Left cardiac atrium (tissue), 4 donors: ENCODE results near the gene CNTN5. TPM values are rescaled to one million over a fixed set of nuclear protein-coding genes. Genes with fewer than 3 reads are reported as not detected.
"Not testable (repeated sequence)": the region's sequence is repeated elsewhere in the genome, so short reads cannot be mapped to it uniquely, and the experiment has no call there.

Experiments used
- ATAC-seq, 2 donors: fragments of 200-7000 bp; cut with Tn5 transposase; one replicate each; pipeline ENCODE4 v1.9.1; 2020; ENCODE audit warnings: mild to moderate bottlenecking in 2 of 2, moderate library complexity in 2 of 2
- DNase-seq: peaks from one replicate; pipeline ENCODE4 v3.0.0-alpha.2; 2020
- intact Hi-C, 2 donors: fragments of 100-400 bp; cut with DNase I; formaldehyde crosslinking; loops; one replicate each; pipeline versions ENCODE4 v1.14.1 to v1.15.1; 2022 to 2023
- total RNA-seq, 2 donors: library from RNA; stranded (reverse); fragmentation: NEBNext Ultra II Directional; extraction: Animal tissue kit (Norgen Biotek cat#: 25700); gene quantifications; one replicate each; pipeline ENCODE4 v1.2.1, GENCODE V29; 2021
- donor health status: DM: no; HTN: yes; CAD: no.
- donor health status: DM: no; HTN: yes; CAD: no; lungs with severe emphysema.
- donor health status: DM: yes; HTN: yes; CAD: no.
- donor health status: Dilated cardiomyopathy.

Gene CNTN5
- total RNA-seq, 2 donors from 2014 or later, result 0.34 TPM; not detected in 1

DNA sequence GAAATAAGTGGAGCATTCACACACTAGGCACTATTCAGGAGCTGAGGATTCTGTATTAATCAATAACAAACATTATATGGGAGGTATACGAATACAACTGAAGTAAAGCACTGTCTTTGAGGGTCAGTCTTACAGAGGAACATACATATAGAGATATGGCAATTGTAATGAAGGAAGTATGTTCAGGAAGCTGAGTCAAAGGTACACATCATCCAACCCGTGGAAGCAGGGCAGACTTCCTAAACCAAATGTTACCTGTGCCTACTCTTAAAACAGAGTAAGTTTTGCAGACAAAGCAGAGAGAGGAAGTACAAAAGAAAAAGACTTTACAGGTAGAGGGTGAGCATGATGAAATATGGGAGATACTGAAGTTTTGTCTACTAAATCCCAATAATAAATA is 1185.2 kb downstream of the CNTN5 start:
- ATAC-seq (no peak), DNase-seq (no peak)

DNA sequence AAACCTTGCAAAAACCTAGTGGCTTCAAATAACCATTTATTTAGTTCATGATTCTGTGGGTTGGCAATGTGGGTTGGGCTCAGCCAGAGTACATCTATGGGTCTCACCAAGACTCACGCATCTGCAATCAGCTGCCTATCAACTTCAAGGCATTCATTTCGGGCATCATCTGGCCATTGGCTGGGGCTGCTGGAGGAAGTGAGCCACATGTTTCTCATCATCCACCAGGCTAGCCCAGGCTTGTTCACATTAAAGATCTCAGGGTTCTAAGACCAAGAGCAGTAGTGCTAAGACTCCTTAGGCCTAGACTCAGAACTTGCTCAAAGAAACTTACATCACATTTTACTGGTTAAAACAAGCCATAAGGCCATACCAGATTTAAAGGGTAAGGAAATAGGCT is 1187.5 kb downstream of the CNTN5 start:
- DNase-seq, result no peak
- intact Hi-C loops, result no loop called here
- ATAC-seq, result no peak

More for the DNA sequence above, 1185.2 kb downstream of the CNTN5 start:
- intact Hi-C loops, result no loop called here

DNA sequence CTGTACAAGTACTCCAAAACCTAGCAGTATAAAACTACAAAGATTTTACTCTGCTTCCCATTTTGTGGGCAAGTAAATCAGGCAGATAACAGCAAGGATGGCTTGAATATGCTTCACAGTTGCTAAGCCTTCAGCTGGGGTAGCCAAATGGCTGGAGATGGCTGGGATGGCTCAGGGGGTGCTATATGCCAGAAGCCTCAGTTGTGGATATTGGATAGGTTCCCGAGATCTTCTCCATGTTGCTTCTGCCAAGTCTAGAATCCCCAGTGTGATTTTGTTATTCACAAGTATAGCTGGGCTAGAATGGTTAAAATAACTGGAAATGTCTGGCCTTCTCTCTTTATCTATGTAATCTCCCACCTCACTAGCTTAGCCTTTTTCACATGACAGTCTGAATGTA is 1194.0 kb downstream of the CNTN5 start:
- intact Hi-C loops, result no loop called here
- no peak for DNase-seq
- ATAC-seq, result no peak

DNA sequence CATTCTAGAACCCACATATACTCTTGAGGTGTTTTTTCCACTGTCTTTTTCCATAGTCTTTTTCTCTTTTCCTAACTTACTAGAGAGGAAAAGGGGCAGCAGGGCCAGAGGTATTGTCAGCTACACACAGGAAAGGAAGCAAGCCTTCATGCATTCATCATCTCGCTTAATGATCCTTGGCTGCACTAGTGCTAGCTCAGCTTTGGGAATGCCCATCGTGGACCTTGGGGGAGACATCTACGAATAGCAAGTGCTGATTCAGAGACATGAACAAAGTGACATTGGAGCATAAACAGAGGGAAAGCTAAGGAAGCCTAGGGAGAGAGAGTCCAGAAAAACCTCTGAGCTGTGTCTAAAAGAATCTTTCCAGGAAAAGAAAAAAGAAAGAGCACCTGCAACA is 1200.1 kb downstream of the CNTN5 start:
- no peak for ATAC-seq
- no peak for DNase-seq
- intact Hi-C loops, result no loop called here

DNA sequence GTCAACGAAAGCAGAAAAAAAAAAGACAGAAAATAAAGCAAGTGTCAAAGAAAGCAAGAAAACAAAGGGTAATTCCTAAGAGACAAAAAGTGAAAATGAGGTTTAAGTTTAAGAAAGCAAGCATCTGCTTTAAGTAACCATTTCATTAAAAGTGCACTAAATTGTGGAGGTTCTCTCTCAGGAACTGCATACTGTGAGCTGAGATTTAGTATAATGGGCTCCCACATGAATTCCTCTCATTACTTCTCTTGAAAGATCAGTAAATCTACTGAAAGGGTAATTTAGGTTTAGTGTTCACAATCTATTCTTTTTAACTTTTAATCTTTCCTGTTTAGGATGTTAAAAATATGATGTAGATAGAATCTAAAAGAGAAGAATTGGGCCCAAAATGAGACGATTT is 1201.0 kb downstream of the CNTN5 start:
- DNase-seq, result no peak
- ATAC-seq, result no peak
- intact Hi-C loops, result no loop called here

DNA sequence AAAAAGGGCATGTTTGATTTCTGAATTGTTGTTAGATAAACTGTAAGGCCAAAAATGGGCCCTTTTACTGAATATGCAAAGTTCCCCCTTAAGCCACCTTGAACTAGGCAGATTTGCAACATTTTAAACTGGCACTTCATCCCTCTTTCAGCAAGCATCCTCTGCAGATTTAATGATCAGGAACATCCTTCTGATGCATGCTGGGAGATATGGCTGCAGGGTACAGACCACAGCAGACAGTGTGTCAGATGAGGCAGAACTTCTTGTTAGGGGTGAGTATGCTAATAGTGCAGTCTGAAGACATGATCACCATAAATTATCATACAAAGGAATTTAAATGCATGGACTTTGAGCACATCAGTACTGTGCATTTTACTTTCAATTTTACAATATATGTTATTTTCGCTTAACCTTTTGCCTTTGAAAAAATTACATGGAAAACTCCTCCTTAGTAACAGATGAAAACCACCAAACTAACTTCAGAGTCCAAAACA is 1203.8 kb downstream of the CNTN5 start:
- DNase-seq (no peak), ATAC-seq (no peak)
- intact Hi-C loops, result no loop called here

DNA sequence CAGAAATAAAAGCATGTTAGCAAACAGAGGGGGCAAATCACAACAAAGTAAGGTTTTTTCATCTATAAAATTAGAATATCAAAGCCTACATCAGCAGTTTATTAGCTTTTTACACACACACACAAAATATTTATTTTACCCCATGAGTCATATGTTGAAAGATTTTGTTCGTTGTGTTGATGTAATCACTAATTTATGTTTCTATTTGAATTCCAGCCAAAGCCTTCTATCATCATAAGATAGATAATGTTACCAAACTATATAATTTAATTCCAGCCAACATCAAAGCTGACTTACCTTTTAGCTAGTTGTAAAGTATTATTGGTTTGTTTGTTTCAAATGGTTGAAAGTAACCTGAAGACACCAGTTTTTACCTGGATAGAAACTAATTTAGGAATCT is 1208.3 kb downstream of the CNTN5 start:
- DNase-seq (no peak), ATAC-seq (no peak)
- intact Hi-C loops, result no loop called here

DNA sequence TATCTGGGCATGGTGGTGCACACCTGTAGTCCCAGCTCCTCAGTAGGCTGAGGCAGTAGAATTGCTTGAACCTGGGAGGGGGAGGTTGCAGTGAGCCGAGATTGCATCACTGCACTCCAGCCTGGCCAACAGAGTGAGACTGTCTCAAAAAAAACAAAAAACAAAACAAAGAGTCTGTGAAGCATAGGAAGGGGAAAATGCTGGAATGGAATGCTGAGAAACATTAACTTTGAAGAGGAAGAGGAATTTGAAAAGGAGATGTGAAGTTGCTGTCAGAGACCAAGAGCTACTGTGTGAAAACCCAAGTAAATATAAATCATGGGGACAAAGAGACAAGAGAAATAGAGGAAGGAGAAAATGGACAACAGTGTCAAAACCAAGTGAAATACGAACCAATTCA is 1211.3 kb downstream of the CNTN5 start:
- ATAC-seq (no peak), DNase-seq (no peak)

DNA sequence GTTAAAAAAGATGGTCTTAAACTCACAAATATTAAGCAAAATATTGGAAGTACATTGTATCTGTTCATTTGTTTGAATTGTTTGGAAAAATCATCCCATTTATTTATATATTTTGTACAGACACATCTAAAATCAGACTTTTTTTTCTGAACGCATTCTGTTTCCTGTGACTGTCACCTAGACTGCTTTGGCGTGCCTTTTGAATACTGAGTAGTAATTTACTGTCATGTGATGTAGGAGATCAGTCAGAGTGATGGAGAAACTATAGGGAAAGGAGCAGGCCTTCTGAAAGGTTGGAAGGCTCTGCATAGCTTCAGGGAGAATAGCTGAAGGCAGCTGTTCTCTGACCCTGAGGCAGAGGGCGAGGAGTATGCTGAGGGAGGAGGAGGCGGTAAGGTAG is 1214.3 kb downstream of the CNTN5 start:
- DNase-seq (no peak), ATAC-seq (no peak)
- intact Hi-C loops, result no loop called here

More for the DNA sequence above, 1211.3 kb downstream of the CNTN5 start:
- intact Hi-C loops, result no loop called here

DNA sequence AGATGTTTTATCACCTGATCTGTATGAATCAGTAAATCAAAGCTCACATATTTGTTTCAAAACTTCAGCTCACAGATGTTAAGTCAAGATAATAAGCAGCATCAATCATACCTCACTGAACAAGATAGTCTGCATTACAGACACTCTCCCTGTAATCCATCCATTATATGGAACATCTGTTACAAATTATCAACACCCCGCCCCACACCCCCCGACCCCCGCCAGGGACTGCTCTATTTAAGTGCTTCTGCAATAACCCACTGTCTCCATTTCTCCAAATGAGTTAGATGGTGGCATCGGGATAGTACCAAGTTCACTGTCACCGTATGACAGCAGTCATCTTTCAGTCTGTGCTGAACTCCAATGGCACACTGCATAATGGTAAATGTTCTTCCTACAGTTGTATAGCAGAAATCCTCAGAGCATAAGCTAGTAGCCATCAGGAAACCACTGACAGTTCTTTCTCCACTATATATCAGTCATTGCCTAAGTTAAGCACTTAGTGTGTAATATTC is 1219.3 kb downstream of the CNTN5 start:
- no peak for DNase-seq
- intact Hi-C loops, result no loop called here
- ATAC-seq, result no peak

DNA sequence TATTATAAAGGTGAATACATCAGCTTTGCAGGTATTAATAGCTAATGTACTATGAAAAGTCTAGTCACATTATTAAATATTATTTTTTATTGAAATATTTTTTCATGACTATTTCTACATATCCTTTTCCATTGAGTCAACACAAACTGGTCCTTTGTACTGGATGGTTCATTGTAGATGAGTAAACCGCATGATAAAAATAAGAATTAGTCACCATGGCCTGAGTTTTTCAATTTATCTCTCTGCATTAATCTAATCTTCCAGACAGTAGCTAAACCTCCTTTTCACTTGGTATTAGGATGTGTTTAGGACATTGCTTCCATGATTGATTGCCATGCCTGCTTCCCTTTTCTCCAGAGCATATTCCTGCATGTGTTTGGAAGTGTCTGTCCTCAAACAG is 1227.0 kb downstream of the CNTN5 start:
- ATAC-seq (no peak), DNase-seq (no peak)
- intact Hi-C loops, result no loop called here

DNA sequence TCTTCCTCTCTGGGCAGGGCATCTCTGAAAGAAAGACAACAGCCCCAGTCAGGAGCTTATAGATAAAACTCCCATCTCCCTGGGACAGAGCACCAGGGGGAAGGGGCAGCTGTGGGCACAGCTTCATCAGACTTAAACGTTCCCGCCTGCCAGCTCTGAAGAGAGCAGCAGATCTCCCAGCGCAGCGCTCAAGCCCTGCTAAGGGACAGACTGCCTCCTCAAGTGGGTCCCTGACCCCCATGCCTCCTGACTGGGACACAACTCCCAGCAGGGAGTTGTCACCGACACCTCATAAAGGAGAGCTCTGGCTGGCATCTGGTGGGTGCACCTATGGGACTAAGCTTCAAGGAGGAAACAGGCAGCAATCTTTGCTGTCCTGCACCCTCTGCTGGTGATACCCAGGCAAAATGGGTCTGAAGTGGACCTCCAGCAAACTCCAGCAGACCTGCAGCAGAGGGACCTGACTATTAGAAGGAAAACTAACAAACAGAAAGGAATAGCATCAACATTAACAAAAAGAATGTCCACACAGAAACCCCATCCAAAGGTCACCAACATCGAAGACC is 1236.6 kb downstream of the CNTN5 start:
- ATAC-seq, intact Hi-C loops, DNase-seq: not testable (repeated sequence)

DNA sequence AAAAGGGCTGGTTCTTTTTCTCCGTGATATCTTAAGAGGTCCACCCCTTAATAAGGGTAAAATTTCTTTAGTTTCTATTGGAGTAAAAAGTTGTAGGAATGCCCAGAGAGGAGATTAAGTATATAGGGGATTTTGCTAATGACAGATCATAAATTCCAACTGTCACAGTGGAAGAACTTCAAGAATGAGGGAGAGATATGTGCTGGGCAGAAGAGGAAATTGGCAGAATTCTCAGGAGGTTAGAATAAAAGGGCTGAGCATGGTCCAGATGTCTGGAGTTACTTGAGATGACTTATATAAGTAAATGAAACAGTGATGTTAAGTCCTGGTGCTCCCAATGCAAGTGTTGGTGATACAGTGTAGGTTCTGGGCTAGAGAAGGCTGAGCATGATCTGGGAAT is 1248.8 kb downstream of the CNTN5 start:
- intact Hi-C loops, result no loop called here
- DNase-seq, result no peak
- ATAC-seq, result no peak

DNA sequence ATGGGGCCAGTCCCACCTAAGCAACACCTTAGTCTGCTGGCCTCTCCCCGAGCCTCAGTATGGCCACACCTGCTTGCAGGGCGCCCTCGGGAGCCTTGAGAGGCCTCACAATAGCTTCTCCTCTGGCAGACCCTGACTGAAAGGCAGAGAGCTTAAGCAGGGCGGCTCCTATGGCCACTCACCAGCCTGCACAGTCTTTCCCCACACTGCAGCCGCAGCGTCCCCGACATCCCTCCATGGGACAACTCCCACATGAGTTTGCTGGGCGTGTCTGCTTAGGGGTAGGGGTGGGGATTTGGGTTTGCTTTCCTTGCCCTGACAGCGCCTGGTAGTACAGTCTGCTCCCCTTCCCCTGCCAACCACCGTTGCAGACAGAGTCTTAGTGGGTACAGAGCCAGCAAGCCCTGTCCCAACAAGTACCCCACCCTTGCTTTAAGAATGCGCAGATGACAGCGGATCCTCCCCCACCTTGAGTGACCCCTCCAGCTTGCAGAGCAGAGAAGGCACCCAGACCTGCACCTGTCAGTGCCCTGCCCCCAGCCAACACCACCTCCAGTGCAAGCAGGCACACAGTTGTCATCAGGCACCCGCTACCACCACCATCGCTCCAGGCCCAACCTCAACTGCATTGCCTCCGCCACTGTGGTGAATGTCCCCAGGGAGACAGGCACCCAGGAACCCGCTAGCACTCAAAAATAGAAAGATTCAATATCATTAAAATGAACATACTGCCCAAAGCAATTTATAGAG is 1252.5 kb downstream of the CNTN5 start:
- no peak for DNase-seq
- ATAC-seq, result no peak
- intact Hi-C loops, result no loop called here

DNA sequence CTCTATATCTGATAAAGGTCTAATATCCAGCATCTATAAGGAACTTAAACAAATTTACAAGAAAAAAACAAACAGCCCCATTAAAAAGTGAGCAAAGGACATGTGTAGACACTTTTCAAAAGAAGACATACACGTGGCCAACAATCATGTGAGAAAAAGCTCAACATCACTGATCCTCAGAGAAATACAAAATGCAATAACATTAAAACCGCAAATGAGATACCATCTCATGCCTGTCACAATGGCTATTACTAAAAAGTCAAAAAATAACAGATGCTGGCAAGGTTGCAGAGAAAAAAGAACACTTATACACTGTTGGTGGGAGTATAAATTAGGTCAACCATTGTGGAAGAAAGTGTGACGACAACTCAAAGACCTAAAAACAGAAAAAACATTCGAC is 1253.7 kb downstream of the CNTN5 start:
- DNase-seq, ATAC-seq, intact Hi-C loops: not testable (repeated sequence)

DNA sequence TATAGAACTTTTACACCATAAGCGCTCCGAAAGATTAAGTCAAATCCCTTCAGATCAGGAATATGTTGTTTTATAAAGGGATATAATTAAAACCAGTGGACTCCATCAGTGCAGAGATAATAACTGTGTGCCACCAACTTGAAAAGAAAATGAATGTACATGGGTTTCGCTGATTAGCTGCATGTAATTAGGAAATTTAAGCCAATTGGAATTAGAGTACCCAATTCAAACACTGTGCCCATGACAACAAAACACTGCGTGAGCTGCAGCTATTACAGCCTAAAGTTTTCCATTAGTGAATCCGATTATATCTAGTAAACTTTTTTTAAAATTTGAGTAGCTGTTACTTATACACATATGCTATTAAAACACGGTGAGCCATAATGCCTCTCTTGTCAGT is 1274.0 kb downstream of the CNTN5 start:
- DNase-seq, result no peak
- ATAC-seq, result no peak

DNA sequence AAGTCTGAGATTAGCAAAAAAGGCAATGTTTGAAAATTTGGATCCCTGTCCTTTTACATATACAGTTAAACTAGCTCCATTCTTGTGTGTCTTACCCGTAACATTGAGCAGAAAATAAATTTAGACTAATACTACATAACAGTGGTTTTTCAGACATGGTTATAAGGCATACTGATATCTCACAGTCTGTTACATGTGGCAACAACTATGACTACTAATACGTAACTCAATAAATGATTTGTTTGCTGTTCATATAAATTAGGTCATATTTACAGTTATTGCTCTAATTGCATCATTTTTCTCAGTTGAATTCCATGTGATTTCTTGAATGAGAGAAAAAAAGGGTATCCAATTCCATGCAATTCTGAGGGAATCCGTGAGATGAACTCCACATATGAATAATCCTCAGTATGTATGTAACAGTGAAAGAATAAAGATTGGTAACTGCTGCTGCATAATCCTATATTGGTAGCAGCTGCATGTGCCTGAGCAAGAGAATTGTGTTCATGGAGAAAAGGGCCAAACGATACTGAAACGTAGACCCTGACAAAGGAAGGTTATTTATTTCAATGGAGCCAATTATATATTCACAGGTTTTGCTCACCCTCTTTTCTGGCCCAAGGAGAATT is 1275.4 kb downstream of the CNTN5 start:
- no peak for ATAC-seq
- DNase-seq, result no peak
- intact Hi-C loops, result no loop called here

More for the DNA sequence above, 1274.0 kb downstream of the CNTN5 start:
- intact Hi-C loops, result no loop called here

DNA sequence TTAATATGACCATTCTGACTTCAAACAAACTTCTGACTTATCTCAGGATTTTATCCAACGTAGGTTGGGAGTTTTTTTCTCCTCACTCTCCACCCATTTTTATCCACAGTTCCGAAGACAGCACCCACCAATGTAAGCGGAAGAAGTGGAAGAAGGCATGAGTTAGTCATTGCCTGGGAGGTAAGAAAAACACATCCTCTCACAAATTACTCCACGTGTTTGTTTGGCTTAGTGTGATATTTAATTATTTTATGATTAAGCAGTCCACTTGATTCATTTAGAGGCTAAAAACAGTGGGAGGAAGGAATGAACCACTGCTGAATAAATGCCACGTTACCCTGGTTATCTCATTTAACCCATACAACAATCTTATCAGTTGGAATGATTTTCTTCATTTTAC is 1276.8 kb downstream of the CNTN5 start:
- intact Hi-C loops, result no loop called here
- no peak for DNase-seq
- ATAC-seq, result no peak

DNA sequence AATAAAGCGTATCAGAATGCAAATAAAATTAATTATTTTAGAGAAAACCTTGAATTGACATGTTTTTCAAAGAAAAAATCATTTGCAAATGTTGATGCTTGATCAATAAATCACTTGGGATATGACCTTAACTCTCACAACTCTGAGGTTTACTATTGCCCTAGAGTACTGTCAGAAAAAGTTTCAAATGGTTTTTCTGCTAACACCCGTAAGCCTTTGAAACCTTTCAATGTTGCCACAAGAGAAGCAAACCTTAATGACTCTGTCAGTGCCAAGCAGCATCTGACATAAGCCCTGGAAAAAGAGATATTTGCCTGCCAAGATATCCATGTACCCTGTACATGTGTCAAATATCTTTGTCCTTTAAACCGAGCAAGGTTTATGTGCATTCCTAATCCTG is 1282.1 kb downstream of the CNTN5 start:
- DNase-seq, result no peak
- no peak for ATAC-seq
- intact Hi-C loops, result no loop called here

DNA sequence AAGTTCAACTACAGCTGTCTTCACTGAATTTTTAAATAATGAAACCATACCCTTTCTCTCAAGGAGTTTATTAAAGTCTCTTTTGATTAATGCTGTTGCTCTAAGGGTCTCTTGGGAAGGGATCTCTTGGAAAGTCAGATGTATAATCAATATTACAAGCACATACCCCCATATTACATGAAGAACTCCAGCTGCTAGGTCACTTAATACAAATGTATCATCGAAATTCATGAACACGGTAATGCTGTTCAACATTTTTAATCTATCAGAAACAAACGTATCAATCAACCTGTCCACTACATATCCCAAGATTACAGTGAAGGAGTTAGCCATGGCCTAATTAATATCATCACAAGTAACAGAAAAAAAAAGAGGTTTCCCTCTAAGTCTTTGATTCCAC is 1283.1 kb downstream of the CNTN5 start:
- intact Hi-C loops, result no loop called here
- ATAC-seq (no peak), DNase-seq (no peak)
